Body of pancreas (tissue), 4 donors: Measurements from ENCODE around the gene STX16. TPM values are rescaled to one million over a fixed set of nuclear protein-coding genes. Genes with fewer than 3 reads are reported as not detected.
"Not testable (repeated sequence)": the region's sequence is repeated elsewhere in the genome, so short reads cannot be mapped to it uniquely, and the experiment has no call there.

ENCODE experiments used
- ATAC-seq: fragments of 150-250 bp; one replicate; pipeline ENCODE4 v1.9.1; 2016
- DNase-seq, 4 donors: peaks; one replicate each; pipeline ENCODE4 v3.0.0-alpha.2; 2019
- H3K27ac ChIP-seq, 4 donors: fragments of 200-600 bp; sonication (generic); 1 replicate in 3 of 4; 2 replicates in 1 of 4; pipeline versions ENCODE4 v1.5.1 to v1.6.1; 2016 to 2019; ENCODE audit warnings: mild to moderate bottlenecking in 1 of 4, mixed read lengths in 1 of 4, moderate library complexity in 1 of 4
- H3K27me3 ChIP-seq, 2 donors: fragments of 200-600 bp; sonication (generic); one replicate each; pipeline ENCODE4 v1.6.0; 2016; ENCODE audit warnings: mild to moderate bottlenecking in 1 of 2
- H3K36me3 ChIP-seq, 2 donors: fragments of 200-600 bp; sonication (generic); replicated peaks in 1 of 2; 2 replicates each; pipeline ENCODE4 v1.5.1; 2016; ENCODE audit warnings: low read depth in 2 of 2; ENCODE audit not compliant: insufficient read depth in 1 of 2
- H3K4me1 ChIP-seq: fragments of 200-600 bp; sonication (generic); one replicate; pipeline ENCODE4 v1.6.0; 2016
- H3K4me3 ChIP-seq, 2 donors: fragments of 200-600 bp; sonication (generic); 1 replicate in 1 of 2; 2 replicates in 1 of 2; pipeline ENCODE4 v1.5.1; 2016 to 2019
- H3K9me3 ChIP-seq, 3 donors: fragments of 200-600 bp; sonication (generic); 1 replicate in 2 of 3; 2 replicates in 1 of 3; pipeline ENCODE4 v1.5.1; 2016
- POLR2A ChIP-seq, 3 donors: fragments of 450-650 bp; IDR thresholded peaks; one replicate each; pipeline ENCODE4 v1.6.1; 2016; ENCODE audit warnings: antibody characterized with exemption in 3 of 3, mild to moderate bottlenecking in 2 of 3
- WGBS, 2 donors: methylation state at CpG; one replicate each; pipeline ENCODE4 v1.1.5; 2017; 5-methylcytosine and 5-hydroxymethylcytosine counted together
- intact Hi-C: fragments of 100-400 bp; cut with DNase I; formaldehyde crosslinking; loops from one replicate; pipeline ENCODE4 v1.15.1; 2023
- total RNA-seq, 2 donors: library from RNA; depleted of rRNA; stranded (reverse); fragments of >200 nt; gene quantifications; one replicate each; pipeline ENCODE4 v1.1.0, GENCODE V29; 2016
- TF ChIP-seq, protein P1 (sequence below), 7 experiments: fragments of 450-650 bp in 4 of 7; fragments of 200-600 bp in 3 of 7; sonication (generic) in 3 of 7; IDR thresholded peaks; one replicate each; pipeline ENCODE4 v1.5.1; 2016 to 2019; ENCODE audit warnings: antibody characterized with exemption in 7 of 7

The STX16 gene
- total RNA-seq, 2 donors from 2014 or later, result 55.0 to 69.5 TPM

- TF ChIP-seq POLR2A (IDR thresholded peaks at IDR 0.05), result no peak
- TF ChIP-seq, protein P1, sequence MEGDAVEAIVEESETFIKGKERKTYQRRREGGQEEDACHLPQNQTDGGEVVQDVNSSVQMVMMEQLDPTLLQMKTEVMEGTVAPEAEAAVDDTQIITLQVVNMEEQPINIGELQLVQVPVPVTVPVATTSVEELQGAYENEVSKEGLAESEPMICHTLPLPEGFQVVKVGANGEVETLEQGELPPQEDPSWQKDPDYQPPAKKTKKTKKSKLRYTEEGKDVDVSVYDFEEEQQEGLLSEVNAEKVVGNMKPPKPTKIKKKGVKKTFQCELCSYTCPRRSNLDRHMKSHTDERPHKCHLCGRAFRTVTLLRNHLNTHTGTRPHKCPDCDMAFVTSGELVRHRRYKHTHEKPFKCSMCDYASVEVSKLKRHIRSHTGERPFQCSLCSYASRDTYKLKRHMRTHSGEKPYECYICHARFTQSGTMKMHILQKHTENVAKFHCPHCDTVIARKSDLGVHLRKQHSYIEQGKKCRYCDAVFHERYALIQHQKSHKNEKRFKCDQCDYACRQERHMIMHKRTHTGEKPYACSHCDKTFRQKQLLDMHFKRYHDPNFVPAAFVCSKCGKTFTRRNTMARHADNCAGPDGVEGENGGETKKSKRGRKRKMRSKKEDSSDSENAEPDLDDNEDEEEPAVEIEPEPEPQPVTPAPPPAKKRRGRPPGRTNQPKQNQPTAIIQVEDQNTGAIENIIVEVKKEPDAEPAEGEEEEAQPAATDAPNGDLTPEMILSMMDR (IDR thresholded peaks at IDR 0.05), result no peak
- DNase-seq, result peak in 3 of 4 donors; percentile 6 to 32 (median 8)
- 50 to 58% methylated on average over 17 to 22 of the region's 22 CpGs for WGBS, 2 donors
Measured at GRCh38 chr20:58721951-58722778, 71.1 kb downstream of the STX16 start.

GRCh38 chr20:58722877-58723627 is 72.0 kb downstream of the STX16 start:
- 60 to 65% methylated on average over 9 of the region's 9 CpGs for WGBS, 2 donors
- Histone ChIP-seq H3K27me3 (no peaks in the 10 kb centered on the region), H3K4me1 (no peaks in the 10 kb centered on the region), H3K27ac (no peak overlapping the region), H3K9me3 (no peaks in the 10 kb centered on the region), H3K4me3 (no peak overlapping the region), H3K36me3 (no peaks in the 10 kb centered on the region)
- intact Hi-C loops, result no loop called here
- DNase-seq, result no peak
- TF ChIP-seq, protein P1 (IDR thresholded peaks at IDR 0.05), result no peak
- no peak for TF ChIP-seq POLR2A (IDR thresholded peaks at IDR 0.05)
- ATAC-seq, result no peak

More at GRCh38 chr20:58721951-58722778, 71.1 kb downstream of the STX16 start:
- intact Hi-C loops, result no loop called here
- no peaks in the 10 kb centered on the region for H3K4me1 ChIP-seq
- H3K9me3 ChIP-seq, result no peaks in the 10 kb centered on the region
- no peak for ATAC-seq
- H3K27ac ChIP-seq, result no peak overlapping the region
- H3K27me3 ChIP-seq, result no peaks in the 10 kb centered on the region
- H3K36me3 ChIP-seq, result no peaks in the 10 kb centered on the region
- H3K4me3 ChIP-seq, result no peak overlapping the region

DNA sequence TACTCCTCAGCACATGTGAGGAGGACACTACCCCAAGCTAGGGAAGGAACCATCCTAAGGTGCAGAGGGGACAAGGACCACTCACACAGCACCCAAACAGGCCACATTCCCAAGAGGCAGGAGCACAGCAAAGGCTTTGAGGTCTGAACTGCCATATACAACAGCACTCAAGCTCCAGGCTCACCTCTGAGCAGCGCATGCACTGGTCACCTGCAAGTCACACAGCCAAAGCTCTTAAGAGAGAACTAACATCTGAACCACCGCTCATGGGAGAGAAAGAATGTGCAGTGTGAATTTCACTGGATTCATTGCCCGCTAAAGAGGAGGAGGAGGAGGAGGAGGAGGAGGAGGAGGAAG is 72.5 kb downstream of the STX16 start:
- Histone ChIP-seq H3K27me3 (no peaks in the 10 kb centered on the region), H3K9me3 (no peaks in the 10 kb centered on the region), H3K4me3 (no peak overlapping the region), H3K36me3 (no peaks in the 10 kb centered on the region), H3K27ac (no peak overlapping the region), H3K4me1 (no peaks in the 10 kb centered on the region)
- TF ChIP-seq, protein P1 (IDR thresholded peaks at IDR 0.05), result no peak
- peak in 1 of 4 donors; percentile 5 for DNase-seq
- WGBS, 2 donors, result 78 to 89% methylated on average over 3 of the region's 3 CpGs
- intact Hi-C loops, result no loop called here
- no peak for ATAC-seq

GRCh38 chr20:58726156-58726555 is 75.1 kb downstream of the STX16 start:
- H3K4me1 ChIP-seq, DNase-seq, H3K9me3 ChIP-seq, H3K27ac ChIP-seq, intact Hi-C loops, H3K27me3 ChIP-seq, H3K4me3 ChIP-seq, H3K36me3 ChIP-seq, ATAC-seq: not testable (repeated sequence)
- 61 to 72% methylated on average over 2 of the region's 2 CpGs for WGBS, 2 donors

Other genes starting within 250 kb of the STX16 start
- 1 to 10 TPM in 1 of 2 donors, not detected in 1; 1.3 TPM for gene APCDD1L, start 135.9 kb upstream of the STX16 start, total RNA-seq
- 10 to 100 TPM; 31.4 to 38.2 TPM for gene NPEPL1, start 41.5 kb downstream of the STX16 start, total RNA-seq
- gene GNAS-AS1, start 199.6 kb downstream of the STX16 start, total RNA-seq, result 1 to 10 TPM; 1.0 to 3.0 TPM
- gene GNAS, start 201.4 kb downstream of the STX16 start, total RNA-seq, result 100 to 1,000 TPM; 462 to 623 TPM